HepG2 (cell line): Measurements from ENCODE around the gene ADGRL1. TPM values are rescaled to one million over a fixed set of nuclear protein-coding genes. Genes with fewer than 3 reads are reported as not detected.

Experiments used
- CAMTA2 ChIP-seq: sonication (generic); formaldehyde crosslinking; IDR thresholded peaks from 2 replicates; pipeline ENCODE4 v1.4.0; 2020; ENCODE audit warnings: mild to moderate bottlenecking, missing genetic modification reagents, borderline replicate concordance
- DDIT3 ChIP-seq: sonication (generic); formaldehyde crosslinking; IDR thresholded peaks from 2 replicates; pipeline ENCODE4 v1.4.0; 2020; ENCODE audit warnings: mild to moderate bottlenecking, missing genetic modification reagents
- E2F2 ChIP-seq: sonication (generic); formaldehyde crosslinking; IDR thresholded peaks from 2 replicates; pipeline ENCODE4 v1.4.0; 2020; ENCODE audit warnings: missing genetic modification reagents, borderline replicate concordance
- ESRRA ChIP-seq: sonication (generic); formaldehyde crosslinking; IDR thresholded peaks from 2 replicates; pipeline ENCODE4 v1.5.1; 2020; ENCODE audit warnings: mild to moderate bottlenecking, low read depth, missing genetic modification reagents
- FUBP1 ChIP-seq: sonication (generic); formaldehyde crosslinking; IDR thresholded peaks from 2 replicates; pipeline ENCODE4 v1.5.1; 2020; ENCODE audit warnings: missing genetic modification reagents, mild to moderate bottlenecking, borderline replicate concordance
- GMEB1 ChIP-seq: sonication (generic); formaldehyde crosslinking; IDR thresholded peaks from 2 replicates; pipeline ENCODE4 v1.5.1; 2020; ENCODE audit warnings: missing genetic modification reagents, mild to moderate bottlenecking, borderline replicate concordance
- HOXA9 ChIP-seq: sonication (generic); formaldehyde crosslinking; IDR thresholded peaks from 2 replicates; pipeline ENCODE4 v1.8.1; 2022; ENCODE audit warnings: missing genetic modification reagents, mild to moderate bottlenecking, moderate library complexity, borderline replicate concordance
- JARID2 ChIP-seq: sonication (generic); formaldehyde crosslinking; IDR thresholded peaks from 2 replicates; pipeline ENCODE4 v1.8.1; 2023; ENCODE audit warnings: missing genetic modification reagents, inconsistent platforms; ENCODE audit not compliant: insufficient replicate concordance
- LRRFIP1 ChIP-seq: sonication (generic); formaldehyde crosslinking; conservative IDR thresholded peaks from 2 replicates; pipeline ENCODE4 v1.4.0; 2020; ENCODE audit warnings: missing genetic modification reagents
- MEIS1 ChIP-seq: sonication (generic); formaldehyde crosslinking; IDR thresholded peaks from 2 replicates; pipeline ENCODE4 v1.9.0; 2021; ENCODE audit warnings: mild to moderate bottlenecking, missing genetic modification reagents, moderate library complexity, borderline replicate concordance
- MIER2 ChIP-seq: IDR thresholded peaks from 2 replicates; pipeline ENCODE4 v1.6.1; 2016; ENCODE audit warnings: missing biosample characterization, missing genetic modification reagents
- MXI1 ChIP-seq: IDR thresholded peaks from 3 replicates; pipeline ENCODE4 v1.6.1; 2012; ENCODE audit warnings: low read depth, low read length, inconsistent platforms, borderline replicate concordance
- NFRKB ChIP-seq: fragments of 450-650 bp; IDR thresholded peaks from 2 replicates; pipeline ENCODE4 v1.6.1; 2017
- SUZ12 ChIP-seq: fragments of 150-350 bp; IDR thresholded peaks from 2 replicates; pipeline ENCODE4 v1.6.1; 2014; ENCODE audit warnings: low read depth, low read length
- ZBTB26 ChIP-seq: IDR thresholded peaks from 2 replicates; pipeline ENCODE4 v1.6.1; 2016; ENCODE audit warnings: missing compliant biosample characterization, missing genetic modification reagents, borderline replicate concordance
- ZFP37 ChIP-seq: sonication (generic); formaldehyde crosslinking; IDR thresholded peaks from 2 replicates; pipeline ENCODE4 v1.4.0; 2020; ENCODE audit warnings: missing genetic modification reagents, borderline replicate concordance
- ZFP90 ChIP-seq: sonication (generic); formaldehyde crosslinking; IDR thresholded peaks from 2 replicates; pipeline ENCODE4 v1.8.0; 2022; ENCODE audit warnings: missing genetic modification reagents, mild to moderate bottlenecking, inconsistent platforms, borderline replicate concordance
- ZMYM3 ChIP-seq: sonication (generic); formaldehyde crosslinking; IDR thresholded peaks from 2 replicates; pipeline ENCODE4 v1.5.1; 2020; ENCODE audit warnings: mild to moderate bottlenecking, missing genetic modification reagents
- ZNF75D ChIP-seq: sonication (generic); formaldehyde crosslinking; IDR thresholded peaks from 2 replicates; pipeline ENCODE4 v1.8.1; 2023; ENCODE audit warnings: missing genetic modification reagents, mild to moderate bottlenecking, borderline replicate concordance
- polyA plus RNA-seq, 8 experiments: library from polyadenylated mRNA; depleted of rRNA in 3 of 8; stranded (reverse) in 7 of 8; unstranded in 1 of 8; fragments of >200 nt; fragmentation: Illumina TruSeq in 4 of 8; extraction: Trizol in 4 of 8; gene quantifications; 2 replicates each; pipeline versions ENCODE4 v1.2.1 to v1.2.3, GENCODE V29; 2011 to 2016; ENCODE audit warnings: low read depth in 4 of 8, missing spikeins in 1 of 8, mixed read lengths in 1 of 8; ENCODE audit not compliant: insufficient read depth in 1 of 8
- total RNA-seq, 5 experiments: library from RNA; depleted of rRNA; stranded (reverse); fragments of >200 nt; fragmentation: Illumina TruSeq; extraction: Trizol; gene quantifications; 2 replicates each; pipeline ENCODE4 v1.2.3, GENCODE V29; 2016; ENCODE audit warnings: low read depth in 1 of 5

The ADGRL1 gene
- total and polyA plus RNA-seq, 2 of the 13 experiments (the other 11 are each of a cell fraction or from before 2014, with no cell fraction given), result 0.49 to 1.7 TPM

- TF ChIP-seq LRRFIP1 (no peak), MIER2 (CRISPR knock-in tag) (no peak), MEIS1 (CRISPR knock-in tag) (peak; percentile 44; the same call in 1 of the 2 replicates), GMEB1 (0 out of 2 replicates have a peak, but pooled peaks have one; percentile 16), ZFP90 (CRISPR knock-in tag) (no peak), HOXA9 (no peak), E2F2 (CRISPR knock-in tag) (no peak), NFRKB (no peak), ZMYM3 (CRISPR knock-in tag) (no peak), SUZ12 (no peak), DDIT3 (CRISPR knock-in tag) (no peak), ESRRA (CRISPR knock-in tag) (0 out of 2 replicates have a peak, but pooled peaks have one; percentile 24), ZBTB26 (CRISPR knock-in tag) (no peak), FUBP1 (CRISPR knock-in tag) (no peak), ZNF75D (CRISPR knock-in tag) (no peak), ZFP37 (CRISPR knock-in tag) (no peak), MXI1 (no peak), JARID2 (no peak), CAMTA2 (no peak)
These were observed 93.1 kb downstream of the ADGRL1 start (continued) for GRCh38 chr19:14112809-14113385.
